ENCODE data around the gene TEX2.
"Not testable (repeated sequence)": the region's sequence is repeated elsewhere in the genome, so short reads cannot be mapped to it uniquely, and the experiment has no call there.

Gene TEX2

GRCh38 chr17:64187093-64187895, 75.8 kb downstream of the TEX2 start:
- no peak for DNase-seq (ENCODE audit: insufficient read length, low spot score)
- no peak for FAIRE-seq

- no peak for DNase-seq (ENCODE audit: insufficient read length, low spot score)
- FAIRE-seq: no peak
These were observed 76.6 kb downstream of the TEX2 start for GRCh38 chr17:64186171-64187092.

GRCh38 chr17:64185557-64185956, 77.5 kb downstream of the TEX2 start:
- not testable (repeated sequence) for FAIRE-seq; DNase-seq (ENCODE audit: insufficient read length, low spot score)

- FAIRE-seq: no peak
- DNase-seq (ENCODE audit: insufficient read length, low spot score): no peak
These were observed 78.0 kb downstream of the TEX2 start for GRCh38 chr17:64185101-64185500.

- FAIRE-seq: no peak
- no peak for DNase-seq (ENCODE audit: insufficient read length, low spot score)
These were observed 79.2 kb downstream of the TEX2 start for GRCh38 chr17:64183815-64184214.

GRCh38 chr17:64182325-64183012, 80.6 kb downstream of the TEX2 start:
- no peak for DNase-seq (ENCODE audit: insufficient read length, low spot score)
- FAIRE-seq: no peak

- no peak for DNase-seq (ENCODE audit: insufficient read length, low spot score)
- no peak for FAIRE-seq
These were observed 82.7 kb downstream of the TEX2 start for GRCh38 chr17:64180089-64181073.

GRCh38 chr17:64179024-64179423, 84.0 kb downstream of the TEX2 start:
- FAIRE-seq: not testable (repeated sequence)

GRCh38 chr17:64178011-64178825, 84.8 kb downstream of the TEX2 start:
- DNase-seq (ENCODE audit: insufficient read length, low spot score) (no peak), FAIRE-seq (no peak)

More at GRCh38 chr17:64179024-64179423, 84.0 kb downstream of the TEX2 start:
- DNase-seq (ENCODE audit: insufficient read length, low spot score): not testable (repeated sequence)

- no peak for FAIRE-seq
These were observed 85.6 kb downstream of the TEX2 start for GRCh38 chr17:64177311-64178010.

GRCh38 chr17:64176556-64176955, 86.5 kb downstream of the TEX2 start:
- no peak for DNase-seq (ENCODE audit: insufficient read length, low spot score)
- no peak for FAIRE-seq

More at GRCh38 chr17:64177311-64178010, 85.6 kb downstream of the TEX2 start:
- no peak for DNase-seq (ENCODE audit: insufficient read length, low spot score)

- DNase-seq (ENCODE audit: insufficient read length, low spot score): no peak
- FAIRE-seq: no peak
These were observed 88.2 kb downstream of the TEX2 start for GRCh38 chr17:64174686-64175456.

GRCh38 chr17:64173646-64174045, 89.4 kb downstream of the TEX2 start:
- DNase-seq (ENCODE audit: insufficient read length, low spot score) (no peak), FAIRE-seq (no peak)

- DNase-seq (ENCODE audit: insufficient read length, low spot score) (no peak), FAIRE-seq (no peak)
These were observed 90.5 kb downstream of the TEX2 start for GRCh38 chr17:64172510-64172909.

GRCh38 chr17:64171041-64171440, 92.0 kb downstream of the TEX2 start:
- FAIRE-seq: no peak
- no peak for DNase-seq (ENCODE audit: insufficient read length, low spot score)

GRCh38 chr17:64170286-64170685, 92.8 kb downstream of the TEX2 start:
- FAIRE-seq (no peak), DNase-seq (ENCODE audit: insufficient read length, low spot score) (no peak)

- DNase-seq (ENCODE audit: insufficient read length, low spot score); FAIRE-seq: not testable (repeated sequence)
These were observed 95.4 kb downstream of the TEX2 start for GRCh38 chr17:64167666-64168065.

- no peak for DNase-seq (ENCODE audit: insufficient read length, low spot score)
- FAIRE-seq: no peak
These were observed 96.2 kb downstream of the TEX2 start for GRCh38 chr17:64166876-64167275.

Data from GM19239 (cell line).